Stimulated activated CD8-positive, alpha-beta memory T cell treated with anti-CD3 and anti-CD28 coated beads, Interleukin-15, amount 100 ng/mL, for 4 hours (primary cell): ENCODE results near the gene UBE2G1.
A peak's percentile ranks its signal among the peaks of the same experiment; 100 is the strongest.
"Not testable (repeated sequence)": the region's sequence is repeated elsewhere in the genome, so short reads cannot be mapped to it uniquely, and the experiment has no call there.

ENCODE experiments used
- DNase-seq, 2 donors: peaks; one replicate each; pipeline ENCODE4 v3.0.0-alpha.2; 2020; ENCODE audit warnings: low read depth in 2 of 2

UBE2G1 gene

DNA sequence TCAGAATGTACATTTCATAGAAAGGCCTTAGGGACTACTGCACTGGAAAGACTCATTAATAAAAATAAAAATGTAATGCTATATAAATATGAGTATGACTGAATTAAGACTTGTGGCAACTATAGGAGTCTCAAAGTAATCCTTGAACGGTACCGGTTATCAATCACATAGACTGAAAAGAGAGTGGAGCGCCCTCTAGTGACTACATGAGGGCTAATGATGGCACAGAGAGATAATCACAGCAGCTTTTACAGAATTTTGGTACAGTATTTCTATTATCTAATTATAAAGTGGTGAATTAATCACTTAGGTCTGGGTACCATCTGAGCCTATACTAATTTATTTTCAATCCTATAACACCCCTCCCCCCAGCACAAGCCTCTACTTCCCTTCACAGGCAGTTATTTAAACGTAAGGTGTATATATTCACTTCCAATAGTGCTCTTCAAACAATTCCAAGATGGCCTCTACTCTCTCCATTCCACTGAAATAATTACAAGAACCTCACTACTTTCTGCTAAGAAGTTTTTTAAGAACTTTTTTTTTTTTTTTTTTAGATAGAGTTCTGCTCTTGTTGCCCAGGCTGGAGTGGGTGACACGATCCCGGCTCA is 62.0 kb downstream of the UBE2G1 start:
- DNase-seq: peak in 1 of 2 donors; percentile 2

- DNase-seq: no peak
Measured at GRCh38 chr17:4301066-4301465, 65.4 kb downstream of the UBE2G1 start.

- DNase-seq: no peak
Measured at GRCh38 chr17:4297351-4297750, 69.1 kb downstream of the UBE2G1 start.

DNA sequence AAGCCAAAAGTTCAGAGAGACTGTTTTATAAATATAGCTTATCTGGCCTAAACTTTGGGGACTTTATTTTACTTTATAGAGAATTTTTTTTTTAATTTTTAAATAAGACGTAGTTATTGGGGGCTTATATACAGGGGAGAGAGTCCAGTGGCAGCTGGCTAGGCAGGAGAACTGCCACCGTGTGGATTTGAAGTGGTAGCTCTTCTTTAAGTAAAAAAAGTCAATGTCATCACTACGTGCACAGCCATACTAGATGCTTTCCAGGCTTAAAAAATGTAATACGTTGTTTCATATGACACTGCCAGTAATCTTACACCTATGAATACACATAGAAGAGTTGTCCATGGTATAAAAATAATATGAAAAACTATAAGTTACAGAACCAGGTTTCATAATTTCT is 70.8 kb downstream of the UBE2G1 start:
- DNase-seq: no peak

DNA sequence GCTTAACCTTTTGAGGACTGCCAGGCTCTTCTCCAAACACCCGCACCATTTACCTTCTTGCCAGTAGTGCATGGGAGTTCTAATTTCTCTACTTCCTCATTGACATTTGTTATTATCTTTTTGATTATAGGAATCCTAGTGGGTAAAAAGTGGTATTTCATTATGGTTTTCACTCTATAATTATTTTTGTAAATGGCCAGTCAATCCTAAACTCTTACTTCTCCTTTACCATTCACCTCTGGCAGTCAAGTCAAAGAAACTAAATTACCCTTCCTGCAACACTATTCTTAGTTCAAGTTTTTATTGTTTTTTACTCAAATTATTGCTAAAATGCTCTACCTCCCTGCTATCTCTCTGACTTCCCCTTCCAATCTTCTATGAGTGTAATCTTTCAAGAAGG is 72.9 kb downstream of the UBE2G1 start:
- DNase-seq: no peak

- no peak for DNase-seq
Measured at GRCh38 chr17:4287710-4288109, 78.8 kb downstream of the UBE2G1 start.

DNA sequence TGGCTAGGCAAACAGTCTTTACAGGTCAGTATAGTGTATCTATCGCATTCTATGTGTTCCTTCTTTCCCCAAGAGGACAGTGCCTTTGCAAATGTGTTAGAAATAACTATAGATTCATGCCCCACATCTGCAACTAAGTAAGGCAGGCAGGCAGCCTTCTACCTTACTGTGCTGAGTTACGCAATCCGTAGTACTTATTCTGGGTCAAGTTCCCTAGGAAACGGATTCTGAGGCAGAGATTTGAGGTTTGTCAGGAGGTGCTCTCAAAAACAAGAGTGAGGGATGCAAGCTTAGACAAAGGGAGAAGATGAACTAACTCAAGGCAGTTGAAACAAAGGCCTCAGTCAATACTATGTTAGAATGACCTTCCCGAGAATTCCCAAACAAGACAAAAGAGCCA is 90.0 kb downstream of the UBE2G1 start:
- DNase-seq: no peak

DNA sequence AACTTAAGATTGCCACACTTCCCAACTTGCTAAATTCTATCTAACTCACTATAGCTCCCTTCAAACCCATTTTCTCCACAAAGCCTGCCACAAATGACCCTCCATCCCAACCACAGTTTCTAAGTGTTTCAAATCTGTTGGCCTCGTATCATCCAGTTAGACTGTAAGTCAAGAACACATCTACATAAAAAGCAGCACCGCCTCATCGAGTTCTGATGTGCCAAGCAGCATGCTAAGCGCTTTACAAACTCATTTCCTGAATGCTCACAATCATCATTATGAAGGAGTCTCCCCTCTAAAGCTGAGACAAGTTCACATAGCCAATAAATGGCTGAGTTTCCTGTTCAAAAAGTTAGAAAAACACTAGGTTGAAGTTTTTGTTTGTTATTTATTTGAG is 93.5 kb downstream of the UBE2G1 start:
- DNase-seq: no peak

DNA sequence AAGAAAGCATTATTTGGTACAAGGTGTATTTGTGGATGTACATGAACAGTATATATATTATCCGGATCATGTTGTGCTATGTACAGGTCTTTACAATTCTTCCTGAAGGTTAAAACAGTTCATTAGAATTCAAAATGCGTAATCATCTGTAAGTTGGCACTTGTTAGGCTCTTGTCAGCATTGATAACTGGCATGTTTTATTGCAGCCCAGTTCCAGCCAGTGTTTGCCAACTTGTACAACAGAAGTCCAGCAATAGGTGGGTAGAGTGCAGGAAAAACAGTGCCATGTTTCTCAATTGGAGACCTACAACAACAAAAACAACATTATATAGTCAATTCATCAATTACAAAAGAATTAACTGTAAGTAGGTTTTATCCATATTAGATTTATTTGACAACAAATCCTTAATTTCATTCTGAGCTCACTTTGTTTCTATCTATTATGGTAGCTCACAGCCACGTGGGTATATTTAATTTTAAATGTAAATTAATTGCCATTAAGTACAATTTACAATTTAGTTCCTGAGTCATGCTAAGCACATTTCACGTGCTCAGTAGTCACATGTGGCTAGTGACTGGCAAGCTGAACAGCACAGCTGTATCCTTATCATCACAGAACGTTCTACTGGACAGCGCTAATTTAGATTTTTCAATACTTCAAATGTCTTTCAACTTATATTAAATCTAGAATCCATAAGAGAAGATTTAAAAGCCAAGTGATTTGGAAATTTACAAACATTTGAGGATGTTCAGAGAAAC is 94.1 kb downstream of the UBE2G1 start:
- DNase-seq: no peak

- DNase-seq: no peak
Measured at GRCh38 chr17:4270736-4271135, 95.7 kb downstream of the UBE2G1 start.

GRCh38 chr17:4269915-4270314 is 96.6 kb downstream of the UBE2G1 start:
- DNase-seq: no peak

- no peak for DNase-seq
Measured at GRCh38 chr17:4267402-4267801, 99.1 kb downstream of the UBE2G1 start.

DNA sequence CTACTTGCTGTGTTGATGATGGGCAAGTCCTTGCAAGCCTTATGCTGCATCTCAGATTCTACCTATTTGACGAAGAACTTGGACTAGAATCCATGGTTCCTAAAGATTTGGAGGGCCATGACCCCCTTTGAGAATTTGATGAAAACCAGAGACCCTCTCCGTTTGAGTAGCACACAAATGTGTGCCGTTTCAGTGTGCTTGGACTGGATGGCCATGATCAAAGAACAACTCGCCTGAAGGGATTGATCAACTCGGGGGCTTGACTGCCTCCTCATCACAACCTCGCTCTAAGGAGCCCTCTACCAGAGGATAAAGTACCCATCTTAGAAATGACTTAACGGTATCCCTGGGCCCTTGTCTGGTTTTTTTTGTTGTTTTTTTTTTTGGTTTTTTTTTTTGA is 99.9 kb downstream of the UBE2G1 start:
- no peak for DNase-seq

- DNase-seq: peak; percentile 92
Measured at GRCh38 chr17:4263282-4264215, 102.9 kb downstream of the UBE2G1 start, which contains the start of gene ANKFY1. TSS of gene ANKFY1 (minus strand) at chr17:4263979. CDS start at chr17:4263941, 38 bp downstream.

- no peak for DNase-seq
Measured at GRCh38 chr17:4262703-4263102, 103.8 kb downstream of the UBE2G1 start.

GRCh38 chr17:4261452-4261851 is 105.0 kb downstream of the UBE2G1 start:
- no peak for DNase-seq

DNA sequence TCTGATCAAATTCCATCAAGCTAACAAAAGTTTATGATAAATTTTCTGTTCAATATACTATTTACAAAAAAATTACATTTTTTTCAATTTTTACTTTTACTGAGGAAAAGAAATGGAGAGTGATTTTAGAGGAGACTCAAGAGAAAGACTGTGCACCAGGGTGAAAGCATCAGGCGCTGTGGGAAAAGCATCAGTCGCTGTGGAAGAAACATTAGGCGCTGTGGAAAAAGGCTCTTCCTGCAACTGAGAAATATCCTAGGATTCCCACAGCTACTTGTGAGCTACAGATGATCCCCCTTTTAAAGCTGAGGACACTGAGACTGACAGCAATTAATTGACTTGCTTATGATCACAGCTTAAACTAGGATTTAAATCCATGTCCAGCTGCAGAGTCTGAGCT is 107.6 kb downstream of the UBE2G1 start:
- DNase-seq: no peak

- DNase-seq: no peak
Measured at GRCh38 chr17:4256952-4257351, 109.5 kb downstream of the UBE2G1 start.

- not testable (repeated sequence) for DNase-seq
Measured at GRCh38 chr17:4255271-4255670, 111.2 kb downstream of the UBE2G1 start.

DNA sequence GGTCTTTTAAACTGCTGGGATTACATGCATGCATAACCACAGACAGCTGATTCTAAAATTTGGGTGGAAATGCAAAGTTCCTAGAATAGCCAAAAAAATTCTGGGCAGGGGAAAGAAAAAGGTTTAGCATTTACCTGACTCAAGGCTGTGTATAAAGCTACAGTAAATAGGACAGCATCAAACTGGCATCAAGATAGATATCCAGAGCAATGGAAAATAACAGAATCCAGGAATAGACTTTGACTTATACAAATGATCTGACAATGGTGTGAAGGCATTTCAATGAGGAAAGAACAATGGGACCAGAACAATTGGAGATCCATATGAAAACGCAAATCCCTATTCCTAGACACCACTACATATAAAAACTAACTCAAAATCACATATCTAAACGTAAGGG is 115.6 kb downstream of the UBE2G1 start:
- DNase-seq: no peak

DNA sequence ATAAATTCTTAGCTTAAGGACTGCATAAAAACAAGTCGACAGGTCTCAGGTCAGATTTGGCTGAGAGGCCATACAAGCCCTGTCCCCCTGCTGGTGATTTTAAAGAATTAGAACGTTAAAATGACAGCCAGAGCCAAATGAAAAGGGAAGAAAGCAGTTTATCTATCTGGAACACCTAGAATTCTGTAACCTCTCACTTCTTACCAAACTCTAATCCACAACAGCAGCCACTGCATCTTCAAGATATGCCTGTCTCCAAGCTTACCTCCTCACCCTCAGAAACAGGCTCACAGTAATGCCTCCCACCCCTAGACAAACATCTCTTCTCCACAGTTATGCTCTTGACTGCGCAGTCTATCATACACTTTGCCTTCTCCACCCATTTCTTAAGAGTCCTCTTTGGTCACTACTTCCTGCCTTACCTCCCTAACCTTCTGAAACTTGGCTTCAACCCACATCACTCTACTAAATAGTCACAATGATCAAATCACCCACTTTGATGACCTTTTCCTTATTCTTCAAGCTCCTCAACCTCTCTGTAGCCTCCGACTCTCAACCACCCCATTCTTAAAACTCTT is 116.9 kb downstream of the UBE2G1 start:
- DNase-seq: no peak
